ENCODE measurements around the gene PPDPF. TPM values are rescaled to one million over a fixed set of nuclear protein-coding genes. Genes with fewer than 3 reads are reported as not detected.
"Not testable (repeated sequence)": the region's sequence is repeated elsewhere in the genome, so short reads cannot be mapped to it uniquely, and the experiment has no call there.

PPDPF gene
- total RNA-seq, 4 donors from 2014 or later: 142 to 613 (median 338) TPM

- 68 to 81% methylated on average over 5 to 12 of the region's 34 CpGs for WGBS, 2 donors
- Histone ChIP-seq H3K4me3 (no peak overlapping the region), H3K4me1 (no peaks in the 10 kb centered on the region), H3K27ac (no peak overlapping the region), H3K36me3 (no peaks in the 10 kb centered on the region), H3K27me3 (peaks cover 0 to 100% (median 9%) of the 10 kb centered on the region in 4 donors), H3K9me3 (no peaks in the 10 kb centered on the region)
- no peak for DNase-seq
- intact Hi-C loops (cut with DNase I): no loop called here
- no peak for TF ChIP-seq CTCF (IDR thresholded peaks at IDR 0.05)
Measured at GRCh38 chr20:63478346-63479302, 41.9 kb upstream of the PPDPF start.

GRCh38 chr20:63479695-63480419 is 40.7 kb upstream of the PPDPF start:
- H3K27ac ChIP-seq; H3K36me3 ChIP-seq; H3K4me1 ChIP-seq; H3K9me3 ChIP-seq; intact Hi-C loops (cut with DNase I); DNase-seq; H3K4me3 ChIP-seq: not testable (repeated sequence)
- 43 to 68% methylated on average over 5 to 17 of the region's 32 CpGs for WGBS, 2 donors
- H3K27me3 ChIP-seq: peaks cover 0 to 100% (median 4%) of the 10 kb centered on the region in 4 donors

- 34 to 44% methylated on average over 7 to 11 of the region's 12 CpGs for WGBS, 2 donors
Measured at GRCh38 chr20:63481503-63481902, 39.1 kb upstream of the PPDPF start.

GRCh38 chr20:63482021-63482587 is 38.5 kb upstream of the PPDPF start:
- TF ChIP-seq POLR2A (IDR thresholded peaks at IDR 0.05): no peak
- TF ChIP-seq CTCF (IDR thresholded peaks at IDR 0.05): no peak
- DNase-seq: no peak
- intact Hi-C loops (cut with DNase I): no loop called here

More at GRCh38 chr20:63481503-63481902, 39.1 kb upstream of the PPDPF start:
- intact Hi-C loops (cut with DNase I): no loop called here
- H3K4me3 ChIP-seq: no peak overlapping the region
- no peaks in the 10 kb centered on the region for H3K36me3 ChIP-seq
- no peak for DNase-seq
- no peaks in the 10 kb centered on the region for H3K4me1 ChIP-seq
- peaks cover 0 to 100% (median 0%) of the 10 kb centered on the region in 4 donors for H3K27me3 ChIP-seq
- TF ChIP-seq POLR2A (IDR thresholded peaks at IDR 0.05) (no peak), CTCF (IDR thresholded peaks at IDR 0.05) (no peak)
- no peaks in the 10 kb centered on the region for H3K9me3 ChIP-seq
- no peak overlapping the region for H3K27ac ChIP-seq

GRCh38 chr20:63483834-63484233 is 36.7 kb upstream of the PPDPF start:
- Histone ChIP-seq H3K4me3 (no peak overlapping the region), H3K27ac (no peak overlapping the region), H3K9me3 (no peaks in the 10 kb centered on the region), H3K27me3 (peaks cover 0 to 100% (median 12%) of the 10 kb centered on the region in 4 donors), H3K4me1 (peaks cover 0 to 5% (median 0%) of the 10 kb centered on the region in 3 donors), H3K36me3 (no peaks in the 10 kb centered on the region)
- TF ChIP-seq CTCF (IDR thresholded peaks at IDR 0.05): no peak
- TF ChIP-seq POLR2A (IDR thresholded peaks at IDR 0.05): no peak
- DNase-seq: no peak
- WGBS, 2 donors: 71 to 80% methylated on average over 4 of the region's 12 CpGs
- intact Hi-C loops (cut with DNase I): no loop called here

More at GRCh38 chr20:63482021-63482587, 38.5 kb upstream of the PPDPF start:
- Histone ChIP-seq H3K4me1 (no peaks in the 10 kb centered on the region), H3K4me3 (no peak overlapping the region), H3K9me3 (no peaks in the 10 kb centered on the region), H3K27me3 (peaks cover 0 to 100% (median under 1%) of the 10 kb centered on the region in 4 donors), H3K36me3 (no peaks in the 10 kb centered on the region), H3K27ac (no peak overlapping the region)
- 14% methylated on average over 1 of the region's 11 CpGs; no CpG with 5 or more reads in 1 of the 2 donors for WGBS, 2 donors
